Activated CD4-positive, CD25-positive, alpha-beta regulatory T cell treated with anti-CD3 and anti-CD28 coated beads, Interleukin-2, amount 50 U/mL, for 16 hours (primary cell): ENCODE measurements around the gene KBTBD2.
"Not testable (repeated sequence)": the region's sequence is repeated elsewhere in the genome, so short reads cannot be mapped to it uniquely, and the experiment has no call there.

ENCODE experiments used
- DNase-seq: peaks from one replicate; pipeline ENCODE4 v3.0.0-alpha.2; 2020; ENCODE audit warnings: low read depth, low spot score

Gene KBTBD2

GRCh38 chr7:32891043-32891799 is at the start of gene KBTBD2:
Gene KBTBD2 (minus strand): TSS chr7:32891760. CDS start chr7:32879604, 12,156 bp downstream.
- DNase-seq: peak; percentile 54

- no peak for DNase-seq
Observed at GRCh38 chr7:32941181-32941580, 49.6 kb upstream of the KBTBD2 start.

- no peak for DNase-seq
Observed at GRCh38 chr7:32937344-32938174, 46.0 kb upstream of the KBTBD2 start.

- no peak for DNase-seq
Observed at GRCh38 chr7:32936689-32937088, 45.1 kb upstream of the KBTBD2 start.

- no peak for DNase-seq
Observed at GRCh38 chr7:32935558-32935957, 44.0 kb upstream of the KBTBD2 start.

- no peak for DNase-seq
Observed at GRCh38 chr7:32930378-32930777, 38.8 kb upstream of the KBTBD2 start.

GRCh38 chr7:32929430-32930143 is 38.0 kb upstream of the KBTBD2 start:
- no peak for DNase-seq

- DNase-seq: no peak
Observed at GRCh38 chr7:32928785-32929298, 37.3 kb upstream of the KBTBD2 start.

GRCh38 chr7:32921896-32922295 is 30.3 kb upstream of the KBTBD2 start:
- DNase-seq: no peak

- not testable (repeated sequence) for DNase-seq
Observed at GRCh38 chr7:32916994-32917393, 25.4 kb upstream of the KBTBD2 start.

- no peak for DNase-seq
Observed at GRCh38 chr7:32916006-32916405, 24.4 kb upstream of the KBTBD2 start.

- no peak for DNase-seq
Observed at GRCh38 chr7:32915041-32915536, 23.5 kb upstream of the KBTBD2 start.

- DNase-seq: no peak
Observed at GRCh38 chr7:32914184-32914583, 22.6 kb upstream of the KBTBD2 start.

- no peak for DNase-seq
Observed at GRCh38 chr7:32910195-32910594, 18.6 kb upstream of the KBTBD2 start.

- peak; percentile 57 for DNase-seq
Observed at GRCh38 chr7:32905175-32905662, 13.7 kb upstream of the KBTBD2 start.

GRCh38 chr7:32901629-32902028 is 10.1 kb upstream of the KBTBD2 start:
- DNase-seq: no peak

GRCh38 chr7:32900433-32900995 is 9.0 kb upstream of the KBTBD2 start:
- no peak for DNase-seq

GRCh38 chr7:32897376-32897775 is 5.8 kb upstream of the KBTBD2 start:
- not testable (repeated sequence) for DNase-seq

- no peak for DNase-seq
Observed at GRCh38 chr7:32896564-32897347, 5.2 kb upstream of the KBTBD2 start.

GRCh38 chr7:32894171-32894570 is 2.6 kb upstream of the KBTBD2 start:
- DNase-seq: no peak
